ENCODE data around the gene ZNF324B.

Gene ZNF324B

GRCh38 chr19:58475714-58476497, 24.5 kb downstream of the ZNF324B start, which contains the start of gene ZNF446 (continued):
- TF ChIP-seq REST (tag by site-specific recombination; IDR thresholded peaks at IDR 0.05) (no peak), TCF7L2 (IDR thresholded peaks at IDR 0.05; ENCODE audit: borderline replicate concordance, low read depth, low read length) (no peak), KLF7 (tag by site-specific recombination; IDR thresholded peaks at IDR 0.05; ENCODE audit: borderline replicate concordance) (peak; percentile 91), ZNF529 (tag by site-specific recombination; IDR thresholded peaks at IDR 0.05; ENCODE audit: insufficient replicate concordance) (no peak), MYNN (tag by site-specific recombination; IDR thresholded peaks at IDR 0.05; ENCODE audit: borderline replicate concordance) (no peak), ZNF785 (tag by site-specific recombination; IDR thresholded peaks at IDR 0.05) (no peak), ZNF549 (tag by site-specific recombination; IDR thresholded peaks at IDR 0.05) (no peak), ZNF600 (tag by site-specific recombination; IDR thresholded peaks at IDR 0.05) (no peak), ZNF629 (tag by site-specific recombination; IDR thresholded peaks at IDR 0.05) (peak; percentile 55; the same call in 1 of the 2 replicates), RBAK (tag by site-specific recombination; IDR thresholded peaks at IDR 0.05) (no peak), ZNF548 (tag by site-specific recombination; IDR thresholded peaks at IDR 0.05) (no peak), SP7 (tag by site-specific recombination; IDR thresholded peaks at IDR 0.05) (peak; percentile 47; the same call in 1 of the 2 replicates), ZNF747 (tag by site-specific recombination; IDR thresholded peaks at IDR 0.05) (no peak), ZNF510 (tag by site-specific recombination; IDR thresholded peaks at IDR 0.05; ENCODE audit: insufficient replicate concordance) (no peak), CTCF (tag by site-specific recombination; IDR thresholded peaks at IDR 0.05) (peak; percentile 80), ZNF157 (tag by site-specific recombination; IDR thresholded peaks at IDR 0.05) (no peak), ZNF521 (tag by site-specific recombination; IDR thresholded peaks at IDR 0.05) (no peak), ZNF112 (tag by site-specific recombination; IDR thresholded peaks at IDR 0.05) (no peak), ZNF571 (tag by site-specific recombination; IDR thresholded peaks at IDR 0.05) (no peak), ZXDB (tag by site-specific recombination; IDR thresholded peaks at IDR 0.05) (peak; percentile 82), ZNF658 (tag by site-specific recombination; IDR thresholded peaks at IDR 0.05) (no peak), ZNF514 (tag by site-specific recombination; IDR thresholded peaks at IDR 0.05) (no peak), SCRT2 (tag by site-specific recombination; IDR thresholded peaks at IDR 0.05) (no peak), YY1 (tag by site-specific recombination; IDR thresholded peaks at IDR 0.05) (no peak), ZNF777 (tag by site-specific recombination; IDR thresholded peaks at IDR 0.05; ENCODE audit: borderline replicate concordance) (no peak), ZNF274 (IDR thresholded peaks at IDR 0.05; ENCODE audit: low read length) (no peak), ZNF274 (tag by site-specific recombination; IDR thresholded peaks at IDR 0.05; ENCODE audit: borderline replicate concordance) (no peak), ZNF830 (tag by site-specific recombination; IDR thresholded peaks at IDR 0.05; ENCODE audit: low read depth) (no peak), ZNF292 (tag by site-specific recombination; IDR thresholded peaks at IDR 0.05; ENCODE audit: borderline replicate concordance, low read depth) (no peak)
- TF ChIP-seq, protein P1, sequence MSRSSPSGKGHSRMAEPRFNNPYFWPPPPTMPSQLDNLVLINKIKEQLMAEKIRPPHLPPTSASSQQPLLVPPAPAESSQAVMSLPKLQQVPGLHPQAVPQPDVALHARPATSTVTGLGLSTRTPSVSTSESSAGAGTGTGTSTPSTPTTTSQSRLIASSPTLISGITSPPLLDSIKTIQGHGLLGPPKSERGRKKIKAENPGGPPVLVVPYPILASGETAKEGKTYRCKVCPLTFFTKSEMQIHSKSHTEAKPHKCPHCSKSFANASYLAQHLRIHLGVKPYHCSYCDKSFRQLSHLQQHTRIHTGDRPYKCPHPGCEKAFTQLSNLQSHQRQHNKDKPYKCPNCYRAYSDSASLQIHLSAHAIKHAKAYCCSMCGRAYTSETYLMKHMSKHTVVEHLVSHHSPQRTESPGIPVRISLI (tag by site-specific recombination; IDR thresholded peaks at IDR 0.05): no peak
- TF ChIP-seq, protein P2, sequence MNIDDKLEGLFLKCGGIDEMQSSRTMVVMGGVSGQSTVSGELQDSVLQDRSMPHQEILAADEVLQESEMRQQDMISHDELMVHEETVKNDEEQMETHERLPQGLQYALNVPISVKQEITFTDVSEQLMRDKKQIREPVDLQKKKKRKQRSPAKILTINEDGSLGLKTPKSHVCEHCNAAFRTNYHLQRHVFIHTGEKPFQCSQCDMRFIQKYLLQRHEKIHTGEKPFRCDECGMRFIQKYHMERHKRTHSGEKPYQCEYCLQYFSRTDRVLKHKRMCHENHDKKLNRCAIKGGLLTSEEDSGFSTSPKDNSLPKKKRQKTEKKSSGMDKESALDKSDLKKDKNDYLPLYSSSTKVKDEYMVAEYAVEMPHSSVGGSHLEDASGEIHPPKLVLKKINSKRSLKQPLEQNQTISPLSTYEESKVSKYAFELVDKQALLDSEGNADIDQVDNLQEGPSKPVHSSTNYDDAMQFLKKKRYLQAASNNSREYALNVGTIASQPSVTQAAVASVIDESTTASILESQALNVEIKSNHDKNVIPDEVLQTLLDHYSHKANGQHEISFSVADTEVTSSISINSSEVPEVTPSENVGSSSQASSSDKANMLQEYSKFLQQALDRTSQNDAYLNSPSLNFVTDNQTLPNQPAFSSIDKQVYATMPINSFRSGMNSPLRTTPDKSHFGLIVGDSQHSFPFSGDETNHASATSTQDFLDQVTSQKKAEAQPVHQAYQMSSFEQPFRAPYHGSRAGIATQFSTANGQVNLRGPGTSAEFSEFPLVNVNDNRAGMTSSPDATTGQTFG (tag by site-specific recombination; IDR thresholded peaks at IDR 0.05; ENCODE audit: borderline replicate concordance): no peak
- TF ChIP-seq, protein P3, sequence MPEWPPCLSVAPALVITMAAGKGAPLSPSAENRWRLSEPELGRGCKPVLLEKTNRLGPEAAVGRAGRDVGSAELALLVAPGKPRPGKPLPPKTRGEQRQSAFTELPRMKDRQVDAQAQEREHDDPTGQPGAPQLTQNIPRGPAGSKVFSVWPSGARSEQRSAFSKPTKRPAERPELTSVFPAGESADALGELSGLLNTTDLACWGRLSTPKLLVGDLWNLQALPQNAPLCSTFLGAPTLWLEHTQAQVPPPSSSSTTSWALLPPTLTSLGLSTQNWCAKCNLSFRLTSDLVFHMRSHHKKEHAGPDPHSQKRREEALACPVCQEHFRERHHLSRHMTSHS (tag by site-specific recombination; IDR thresholded peaks at IDR 0.05): no peak

Measured in HEK293 (cell line).